Natural killer cell (primary cell): ENCODE data around the gene CCDC63. TPM values are rescaled to one million over a fixed set of nuclear protein-coding genes. Genes with fewer than 3 reads are reported as not detected.
"Not testable (repeated sequence)": the region's sequence is repeated elsewhere in the genome, so short reads cannot be mapped to it uniquely, and the experiment has no call there.

Experiments used
- ATAC-seq, 3 donors: fragments of 150-1000 bp in 2 of 3; fragments of 200-7000 bp in 1 of 3; cut with Tn5 transposase; 1 replicate in 1 of 3; 2 replicates in 2 of 3; pipeline ENCODE4 v1.10.0; 2021; ENCODE audit warnings: mild to moderate bottlenecking in 2 of 3, moderate library complexity in 2 of 3
- DNase-seq, 2 donors: peaks; one replicate each; pipeline versions ENCODE4 v3.0.0 to v3.0.0-alpha.2; 2013 to 2021; ENCODE audit warnings: mixed read lengths in 1 of 2
- H3K27ac ChIP-seq: one replicate; pipeline ENCODE4 v1.5.1; 2013; ENCODE audit warnings: mild to moderate bottlenecking, low read length
- H3K27me3 ChIP-seq: one replicate; pipeline ENCODE4 v1.6.1; 2013; ENCODE audit warnings: low read length; ENCODE audit not compliant: control insufficient read depth, insufficient read depth
- H3K36me3 ChIP-seq: one replicate; pipeline ENCODE4 v1.6.1; 2013; ENCODE audit warnings: low read length; ENCODE audit not compliant: control insufficient read depth, insufficient read depth
- H3K4me1 ChIP-seq: one replicate; pipeline ENCODE4 v1.6.1; 2013; ENCODE audit warnings: low read length; ENCODE audit not compliant: control insufficient read depth, insufficient read depth
- H3K4me3 ChIP-seq: one replicate; pipeline ENCODE4 v1.5.1; 2013; ENCODE audit warnings: low read length
- H3K9me3 ChIP-seq: one replicate; pipeline ENCODE4 v1.6.1; 2013; ENCODE audit warnings: low read length; ENCODE audit not compliant: control insufficient read depth, insufficient read depth
- H3K27ac Mint-ChIP-seq, 2 donors: one replicate each; pipeline ENCODE4 v1.8.0; 2022; ENCODE audit warnings: mild to moderate bottlenecking in 2 of 2, mixed read lengths in 2 of 2, moderate library complexity in 1 of 2
- H3K27me3 Mint-ChIP-seq, 2 donors: one replicate each; pipeline ENCODE4 v1.8.0; 2022; ENCODE audit warnings: low read depth in 2 of 2, mixed read lengths in 2 of 2
- H3K36me3 Mint-ChIP-seq: one replicate; pipeline ENCODE4 v1.8.0; 2022; ENCODE audit warnings: mixed read lengths
- H3K4me1 Mint-ChIP-seq, 2 donors: one replicate each; pipeline ENCODE4 v1.8.0; 2022; ENCODE audit warnings: mixed read lengths in 2 of 2
- H3K4me3 Mint-ChIP-seq: one replicate; pipeline ENCODE4 v1.8.0; 2022; ENCODE audit warnings: mild to moderate bottlenecking, moderate library complexity, mixed read lengths
- H3K9me3 Mint-ChIP-seq, 2 donors: one replicate each; pipeline ENCODE4 v1.8.0; 2022; ENCODE audit warnings: mixed read lengths in 2 of 2
- WGBS: methylation state at CpG from one replicate; pipeline ENCODE4 v1.1.7; 2013; ENCODE audit warnings: missing lambda C conversion rate; ENCODE audit not compliant: insufficient coverage; 5-methylcytosine and 5-hydroxymethylcytosine counted together
- intact Hi-C: fragments of 100-400 bp; cut with micrococcal nuclease; formaldehyde crosslinking; loops from one replicate; pipeline ENCODE4 v1.14.2; 2022
- total RNA-seq, 4 donors: library from RNA; stranded (reverse); fragments of 120-200 nt in 1 of 4; gene quantifications; one replicate each; pipeline versions ENCODE4 v1.2.3 to v1.2.4, GENCODE V29; 2013 to 2022
- TF ChIP-seq, protein P1 (sequence below): fragments of 200-600 bp; IDR thresholded peaks from one replicate; pipeline ENCODE4 v1.8.0; 2022; ENCODE audit warnings: antibody characterized with exemption

CCDC63 gene
- total RNA-seq, 3 donors from 2014 or later (not counting 1 experiment from before 2014, with no cell fraction given) = not detected

DNA sequence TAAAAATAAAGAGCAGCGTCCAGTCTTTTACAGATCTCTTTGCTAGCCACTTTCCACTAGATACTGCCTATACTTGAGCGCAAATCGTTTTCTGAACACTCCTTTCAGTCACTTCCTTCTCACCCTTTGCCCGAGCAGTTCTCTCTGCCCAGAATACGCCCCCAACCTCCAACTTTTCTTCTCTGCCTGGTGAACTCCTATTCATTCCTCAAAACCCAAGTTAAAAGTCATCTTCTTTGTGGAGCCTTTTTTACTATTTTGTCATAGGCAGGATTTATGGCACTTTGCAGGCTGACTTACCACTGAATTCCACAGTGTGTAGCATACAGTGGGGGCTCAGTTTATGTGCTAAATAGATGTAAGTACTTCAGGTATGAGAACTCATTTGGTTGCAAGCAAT lies 4.0 kb downstream of the CCDC63 start:
- H3K36me3 ChIP-seq = no peaks in the 10 kb centered on the region
- H3K4me3 ChIP-seq = no peak overlapping the region
- Mint-ChIP-seq H3K9me3 (no peaks in the 10 kb centered on the region), H3K27me3 (peaks cover 21 to 57% of the 10 kb centered on the region in 2 donors), H3K4me3 (no peak overlapping the region), H3K4me1 (peaks cover 0 to 8% of the 10 kb centered on the region in 2 donors), H3K36me3 (no peaks in the 10 kb centered on the region), H3K27ac (no peak overlapping the region)
- no peak overlapping the region for H3K27ac ChIP-seq
- H3K27me3 ChIP-seq = peaks cover 8% of the 10 kb centered on the region
- DNase-seq (no peak), ATAC-seq (no peak)
- H3K4me1 ChIP-seq = peaks cover 8% of the 10 kb centered on the region
- intact Hi-C loops = no loop called here
- no peaks in the 10 kb centered on the region for H3K9me3 ChIP-seq
- 72% methylated on average over 5 of the region's 5 CpGs for WGBS
- TF ChIP-seq, protein P1, sequence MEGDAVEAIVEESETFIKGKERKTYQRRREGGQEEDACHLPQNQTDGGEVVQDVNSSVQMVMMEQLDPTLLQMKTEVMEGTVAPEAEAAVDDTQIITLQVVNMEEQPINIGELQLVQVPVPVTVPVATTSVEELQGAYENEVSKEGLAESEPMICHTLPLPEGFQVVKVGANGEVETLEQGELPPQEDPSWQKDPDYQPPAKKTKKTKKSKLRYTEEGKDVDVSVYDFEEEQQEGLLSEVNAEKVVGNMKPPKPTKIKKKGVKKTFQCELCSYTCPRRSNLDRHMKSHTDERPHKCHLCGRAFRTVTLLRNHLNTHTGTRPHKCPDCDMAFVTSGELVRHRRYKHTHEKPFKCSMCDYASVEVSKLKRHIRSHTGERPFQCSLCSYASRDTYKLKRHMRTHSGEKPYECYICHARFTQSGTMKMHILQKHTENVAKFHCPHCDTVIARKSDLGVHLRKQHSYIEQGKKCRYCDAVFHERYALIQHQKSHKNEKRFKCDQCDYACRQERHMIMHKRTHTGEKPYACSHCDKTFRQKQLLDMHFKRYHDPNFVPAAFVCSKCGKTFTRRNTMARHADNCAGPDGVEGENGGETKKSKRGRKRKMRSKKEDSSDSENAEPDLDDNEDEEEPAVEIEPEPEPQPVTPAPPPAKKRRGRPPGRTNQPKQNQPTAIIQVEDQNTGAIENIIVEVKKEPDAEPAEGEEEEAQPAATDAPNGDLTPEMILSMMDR = no peak

DNA sequence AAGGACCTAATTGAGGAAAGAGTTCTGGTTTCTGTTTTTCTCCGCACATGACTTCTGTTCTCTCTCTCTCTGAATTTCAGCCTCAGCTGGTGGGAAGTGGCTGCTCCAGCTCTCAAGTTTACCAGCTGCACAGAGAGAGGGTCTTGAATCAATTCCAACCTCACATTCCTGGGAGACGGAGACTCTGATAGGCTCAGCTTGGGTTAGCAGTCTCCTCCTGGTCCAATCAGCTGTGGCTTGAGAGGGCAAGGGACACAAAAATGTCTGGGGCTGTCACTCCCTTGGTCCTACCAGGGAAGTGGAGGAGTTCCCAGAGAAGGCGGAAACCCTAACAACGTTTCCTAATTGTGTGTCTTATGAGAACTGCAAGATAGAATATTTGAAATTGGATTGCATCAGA lies 7.0 kb downstream of the CCDC63 start:
- Mint-ChIP-seq H3K9me3 (no peaks in the 10 kb centered on the region), H3K27ac (no peak overlapping the region)
- WGBS = 86% methylated on average over 3 of the region's 4 CpGs

DNA sequence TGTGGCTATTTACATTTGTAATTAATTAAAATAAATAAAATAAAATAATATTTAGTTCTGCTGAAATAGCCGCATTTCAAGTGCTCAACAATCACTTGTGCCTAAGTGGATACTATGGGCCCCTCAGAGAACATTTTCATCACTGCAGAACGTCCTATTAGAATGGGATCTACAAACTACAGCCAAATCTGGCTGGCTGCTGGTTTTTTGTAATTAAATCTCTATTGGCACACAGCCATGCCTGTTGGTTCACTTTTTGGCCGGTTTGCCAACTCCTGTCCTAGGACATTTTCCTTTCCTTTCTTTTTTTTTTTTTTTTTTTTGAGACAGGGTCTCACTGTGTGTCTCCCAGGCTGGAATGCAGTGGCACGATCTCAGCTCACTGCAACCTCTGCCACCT lies 9.8 kb downstream of the CCDC63 start:
- no peak for DNase-seq
- Mint-ChIP-seq H3K27ac (no peak overlapping the region), H3K4me3 (no peak overlapping the region), H3K36me3 (no peaks in the 10 kb centered on the region), H3K4me1 (peaks cover 0 to 7% of the 10 kb centered on the region in 2 donors), H3K27me3 (peaks cover 0 to 14% of the 10 kb centered on the region in 2 donors), H3K9me3 (no peaks in the 10 kb centered on the region)
- H3K27ac ChIP-seq = no peak overlapping the region
- ATAC-seq = no peak
- no peaks in the 10 kb centered on the region for H3K9me3 ChIP-seq
- TF ChIP-seq, protein P1 = no peak
- no peaks in the 10 kb centered on the region for H3K27me3 ChIP-seq
- H3K36me3 ChIP-seq = no peaks in the 10 kb centered on the region
- 91% methylated on average over 4 of the region's 4 CpGs for WGBS
- H3K4me3 ChIP-seq = no peak overlapping the region
- intact Hi-C loops = no loop called here
- no peaks in the 10 kb centered on the region for H3K4me1 ChIP-seq

More for the DNA sequence above, 7.0 kb downstream of the CCDC63 start:
- Histone ChIP-seq H3K27me3 (no peaks in the 10 kb centered on the region), H3K4me3 (no peak overlapping the region), H3K9me3 (no peaks in the 10 kb centered on the region), H3K36me3 (no peaks in the 10 kb centered on the region), H3K4me1 (no peaks in the 10 kb centered on the region), H3K27ac (no peak overlapping the region)
- Mint-ChIP-seq H3K4me1 (no peaks in the 10 kb centered on the region), H3K36me3 (no peaks in the 10 kb centered on the region), H3K4me3 (no peak overlapping the region), H3K27me3 (peaks cover 3 to 28% of the 10 kb centered on the region in 2 donors)
- ATAC-seq (no peak), DNase-seq (no peak)
- intact Hi-C loops = no loop called here
- TF ChIP-seq, protein P1 = no peak

DNA sequence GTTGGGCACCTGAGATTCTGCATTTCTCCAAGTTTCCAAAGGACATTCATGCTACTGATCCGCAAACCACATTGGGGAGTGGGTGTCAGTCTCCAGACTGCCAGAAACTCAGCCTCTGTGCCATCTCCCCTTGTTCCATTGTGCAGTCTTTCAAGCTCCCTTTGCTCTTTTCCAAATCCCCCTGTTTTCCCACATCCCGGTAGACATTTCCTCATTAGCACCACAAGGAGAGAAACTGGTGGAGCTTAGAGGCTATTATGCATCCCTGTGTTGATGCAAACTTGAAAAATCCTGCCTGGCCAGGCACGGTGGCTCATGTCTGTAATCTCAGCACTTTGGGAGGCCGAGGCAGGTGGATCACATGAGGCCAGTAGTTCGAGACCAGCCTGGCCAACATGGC lies 10.7 kb downstream of the CCDC63 start:
- WGBS = 92% methylated on average over 5 of the region's 5 CpGs
- Mint-ChIP-seq H3K36me3 (no peaks in the 10 kb centered on the region), H3K4me3 (no peak overlapping the region), H3K4me1 (peaks cover 0 to 7% of the 10 kb centered on the region in 2 donors), H3K27me3 (peaks cover 0 to 10% of the 10 kb centered on the region in 2 donors), H3K27ac (no peak overlapping the region), H3K9me3 (no peaks in the 10 kb centered on the region)
- no peak for DNase-seq
- no peak overlapping the region for H3K27ac ChIP-seq
- H3K4me3 ChIP-seq = no peak overlapping the region
- no peak for ATAC-seq
- H3K36me3 ChIP-seq = no peaks in the 10 kb centered on the region
- no peaks in the 10 kb centered on the region for H3K27me3 ChIP-seq
- TF ChIP-seq, protein P1 = no peak
- H3K9me3 ChIP-seq = no peaks in the 10 kb centered on the region
- H3K4me1 ChIP-seq = no peaks in the 10 kb centered on the region
- intact Hi-C loops = no loop called here

DNA sequence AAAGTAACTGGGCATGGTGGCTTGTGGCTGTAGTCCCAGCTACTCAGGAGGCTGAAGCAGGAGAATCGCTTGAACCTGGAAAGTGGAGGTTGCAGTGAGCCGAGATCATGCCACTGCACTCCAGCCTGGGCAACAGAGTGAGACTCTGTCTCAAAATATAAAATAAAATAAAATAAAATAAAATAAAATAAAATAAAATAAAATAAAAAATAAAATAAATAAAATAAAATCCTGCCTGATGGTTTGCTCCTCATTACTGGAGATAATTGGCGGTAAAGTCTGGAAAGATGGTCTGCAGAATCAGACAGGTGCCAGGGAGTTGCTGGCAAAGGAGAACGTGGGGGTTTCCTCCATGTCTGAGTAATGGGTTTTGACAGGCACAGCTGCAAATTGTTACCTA lies 11.2 kb downstream of the CCDC63 start:
- H3K4me3 ChIP-seq, H3K36me3 Mint-ChIP-seq, ATAC-seq, H3K9me3 Mint-ChIP-seq, H3K9me3 ChIP-seq, H3K4me3 Mint-ChIP-seq, intact Hi-C loops, H3K4me1 ChIP-seq, H3K27ac ChIP-seq, H3K4me1 Mint-ChIP-seq, H3K27ac Mint-ChIP-seq, H3K27me3 ChIP-seq, H3K36me3 ChIP-seq, DNase-seq, H3K27me3 Mint-ChIP-seq: not testable (repeated sequence)
- WGBS = 93% methylated on average over 3 of the region's 4 CpGs
